HG02973 (cell line): ENCODE measurements around the gene SPDYE9.
"Not testable (repeated sequence)": the region's sequence is repeated elsewhere in the genome, so short reads cannot be mapped to it uniquely, and the experiment has no call there.

ENCODE experiments used
- ATAC-seq: cut with Tn5 transposase; IDR thresholded peaks from one replicate; pipeline ENCODE4 v1.9.1; 2021; ENCODE audit warnings: moderate library complexity; ENCODE audit not compliant: unreplicated experiment

Gene SPDYE9

GRCh38 chr7:73085938-73086337 lies at the start of gene SPDYE9:
Gene SPDYE9 (minus strand): TSS chr7:73086038. CDS start chr7:73084238, 1,800 bp downstream.
- ATAC-seq: not testable (repeated sequence)

- ATAC-seq: not testable (repeated sequence)
These were observed 49.0 kb upstream of the SPDYE9 start for GRCh38 chr7:73134866-73135265.

GRCh38 chr7:73132651-73133217 lies 46.9 kb upstream of the SPDYE9 start:
- not testable (repeated sequence) for ATAC-seq

GRCh38 chr7:73130612-73131011 lies 44.8 kb upstream of the SPDYE9 start:
- ATAC-seq: not testable (repeated sequence)

GRCh38 chr7:73124126-73124525 lies 38.3 kb upstream of the SPDYE9 start:
- not testable (repeated sequence) for ATAC-seq

- not testable (repeated sequence) for ATAC-seq
These were observed 37.1 kb upstream of the SPDYE9 start for GRCh38 chr7:73122778-73123447.

- not testable (repeated sequence) for ATAC-seq
These were observed 32.3 kb upstream of the SPDYE9 start for GRCh38 chr7:73118155-73118554.

GRCh38 chr7:73057811-73058210 lies 28.0 kb downstream of the SPDYE9 start, which contains the start of gene SPDYE11:
Gene SPDYE11 (minus strand): TSS chr7:73057911. CDS start chr7:73056111, 1,800 bp downstream.
- ATAC-seq: not testable (repeated sequence)

- not testable (repeated sequence) for ATAC-seq
These were observed 56.2 kb downstream of the SPDYE9 start, which contains the start of gene SPDYE8 for GRCh38 chr7:73029666-73030065. Gene SPDYE8 (minus strand): TSS chr7:73029766. CDS start chr7:73027966, 1,800 bp downstream.
